ENCODE data around the gene MYH13.

MYH13 gene

GRCh38 chr17:10275418-10275817, 97.4 kb downstream of the MYH13 start:
- no peak overlapping the region for H3K4me3 ChIP-seq (ENCODE audit: low read depth, low read length)
- no peak for TF ChIP-seq POLR2A (IDR thresholded peaks at IDR 0.05; ENCODE audit: extremely low read depth, insufficient read length)
- TF ChIP-seq, protein P1, sequence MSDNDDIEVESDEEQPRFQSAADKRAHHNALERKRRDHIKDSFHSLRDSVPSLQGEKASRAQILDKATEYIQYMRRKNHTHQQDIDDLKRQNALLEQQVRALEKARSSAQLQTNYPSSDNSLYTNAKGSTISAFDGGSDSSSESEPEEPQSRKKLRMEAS (IDR thresholded peaks at IDR 0.05; ENCODE audit: low read depth, low read length): no peak
- TF ChIP-seq, protein P2, sequence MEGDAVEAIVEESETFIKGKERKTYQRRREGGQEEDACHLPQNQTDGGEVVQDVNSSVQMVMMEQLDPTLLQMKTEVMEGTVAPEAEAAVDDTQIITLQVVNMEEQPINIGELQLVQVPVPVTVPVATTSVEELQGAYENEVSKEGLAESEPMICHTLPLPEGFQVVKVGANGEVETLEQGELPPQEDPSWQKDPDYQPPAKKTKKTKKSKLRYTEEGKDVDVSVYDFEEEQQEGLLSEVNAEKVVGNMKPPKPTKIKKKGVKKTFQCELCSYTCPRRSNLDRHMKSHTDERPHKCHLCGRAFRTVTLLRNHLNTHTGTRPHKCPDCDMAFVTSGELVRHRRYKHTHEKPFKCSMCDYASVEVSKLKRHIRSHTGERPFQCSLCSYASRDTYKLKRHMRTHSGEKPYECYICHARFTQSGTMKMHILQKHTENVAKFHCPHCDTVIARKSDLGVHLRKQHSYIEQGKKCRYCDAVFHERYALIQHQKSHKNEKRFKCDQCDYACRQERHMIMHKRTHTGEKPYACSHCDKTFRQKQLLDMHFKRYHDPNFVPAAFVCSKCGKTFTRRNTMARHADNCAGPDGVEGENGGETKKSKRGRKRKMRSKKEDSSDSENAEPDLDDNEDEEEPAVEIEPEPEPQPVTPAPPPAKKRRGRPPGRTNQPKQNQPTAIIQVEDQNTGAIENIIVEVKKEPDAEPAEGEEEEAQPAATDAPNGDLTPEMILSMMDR (IDR thresholded peaks at IDR 0.05; ENCODE audit: low read depth, low read length): no peak
- no peak for TF ChIP-seq MYC (IDR thresholded peaks at IDR 0.05; ENCODE audit: low read depth, low read length)
- DNase-seq (ENCODE audit: low read depth): no peak

GRCh38 chr17:10271106-10271562, 101.7 kb downstream of the MYH13 start:
- TF ChIP-seq, protein P1 (IDR thresholded peaks at IDR 0.05; ENCODE audit: low read depth, low read length): no peak
- TF ChIP-seq POLR2A (IDR thresholded peaks at IDR 0.05; ENCODE audit: extremely low read depth, insufficient read length) (no peak), MYC (IDR thresholded peaks at IDR 0.05; ENCODE audit: low read depth, low read length) (no peak)
- TF ChIP-seq, protein P2 (IDR thresholded peaks at IDR 0.05; ENCODE audit: low read depth, low read length): no peak
- no peak overlapping the region for H3K4me3 ChIP-seq (ENCODE audit: low read depth, low read length)
- DNase-seq (ENCODE audit: low read depth): peak; percentile 68

GRCh38 chr17:10270258-10270657, 102.5 kb downstream of the MYH13 start:
- DNase-seq (ENCODE audit: low read depth): no peak
- TF ChIP-seq MYC (IDR thresholded peaks at IDR 0.05; ENCODE audit: low read depth, low read length) (no peak), POLR2A (IDR thresholded peaks at IDR 0.05; ENCODE audit: extremely low read depth, insufficient read length) (no peak)
- TF ChIP-seq, protein P2 (IDR thresholded peaks at IDR 0.05; ENCODE audit: low read depth, low read length): no peak
- TF ChIP-seq, protein P1 (IDR thresholded peaks at IDR 0.05; ENCODE audit: low read depth, low read length): no peak
- H3K4me3 ChIP-seq (ENCODE audit: low read depth, low read length): no peak overlapping the region

DNA sequence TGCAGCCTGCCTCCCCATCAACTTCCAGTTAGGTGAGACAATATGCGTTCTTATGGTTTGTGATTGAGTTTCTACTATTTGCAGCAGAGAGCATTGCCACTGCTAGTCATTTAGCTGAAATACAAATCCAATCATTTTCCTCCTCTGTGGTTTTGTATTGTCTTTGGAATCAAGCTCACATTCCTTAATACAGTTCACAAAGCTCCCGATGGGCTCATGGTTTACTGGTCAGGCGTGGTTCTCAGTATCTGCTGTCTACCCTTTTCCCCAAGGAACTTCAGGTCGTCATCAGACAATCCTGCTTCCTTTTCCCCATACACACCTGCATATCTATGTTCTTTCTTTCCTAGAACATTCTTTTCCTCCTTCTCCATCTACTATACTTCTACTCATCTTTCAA, 104.8 kb downstream of the MYH13 start:
- H3K4me3 ChIP-seq (ENCODE audit: low read depth, low read length): no peak overlapping the region
- TF ChIP-seq, protein P1 (IDR thresholded peaks at IDR 0.05; ENCODE audit: low read depth, low read length): no peak
- TF ChIP-seq POLR2A (IDR thresholded peaks at IDR 0.05; ENCODE audit: extremely low read depth, insufficient read length) (no peak), MYC (IDR thresholded peaks at IDR 0.05; ENCODE audit: low read depth, low read length) (no peak)
- TF ChIP-seq, protein P2 (IDR thresholded peaks at IDR 0.05; ENCODE audit: low read depth, low read length): no peak
- DNase-seq (ENCODE audit: low read depth): no peak

DNA sequence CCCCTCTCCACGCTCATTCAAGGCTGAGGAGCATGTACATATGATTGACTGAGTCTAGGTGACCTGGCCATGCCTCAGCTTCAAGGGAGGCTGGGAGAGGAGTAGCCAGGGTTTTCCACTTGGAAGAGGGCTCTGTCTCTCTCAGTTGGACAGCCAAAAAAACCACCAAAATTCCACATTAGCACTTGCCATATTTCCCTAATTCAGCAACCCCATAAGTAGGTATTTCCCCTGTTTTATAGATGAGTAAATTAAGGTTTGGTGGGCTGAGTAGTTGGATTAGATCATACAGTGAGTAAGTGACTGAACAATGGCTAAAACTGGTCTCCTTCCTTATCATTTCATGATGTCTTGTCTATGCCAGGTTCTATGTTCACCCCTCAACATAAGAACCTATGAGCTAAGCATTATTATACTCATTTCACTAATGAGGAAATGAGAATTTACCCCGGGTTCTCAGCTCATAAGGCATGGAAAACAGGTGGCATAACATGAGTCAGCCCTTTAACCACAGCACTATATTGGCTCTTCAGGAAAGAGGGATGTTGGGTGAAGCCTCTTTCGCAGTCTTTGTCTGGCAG, 106.4 kb downstream of the MYH13 start:
- peak; percentile 22 for DNase-seq (ENCODE audit: low read depth)
- no peak overlapping the region for H3K4me3 ChIP-seq (ENCODE audit: low read depth, low read length)
- TF ChIP-seq, protein P1 (IDR thresholded peaks at IDR 0.05; ENCODE audit: low read depth, low read length): no peak
- TF ChIP-seq POLR2A (IDR thresholded peaks at IDR 0.05; ENCODE audit: extremely low read depth, insufficient read length): no peak
- TF ChIP-seq, protein P2 (IDR thresholded peaks at IDR 0.05; ENCODE audit: low read depth, low read length): no peak

Measured in NB4 (cell line).